Esophagus muscularis mucosa (tissue), 4 donors: Measurements from ENCODE around the gene ITGA7. TPM values are rescaled to one million over a fixed set of nuclear protein-coding genes. Genes with fewer than 3 reads are reported as not detected.
A peak's percentile ranks its signal among the peaks of the same experiment; 100 is the strongest.

ENCODE experiments used
- DNase-seq: peaks from one replicate; pipeline ENCODE4 v3.0.0-alpha.2; 2017; ENCODE audit errors: extremely low spot score
- H3K27ac ChIP-seq, 4 donors: fragments of 200-600 bp; sonication (generic); replicated peaks in 1 of 4; 1 replicate in 3 of 4; 2 replicates in 1 of 4; pipeline ENCODE4 v1.5.1; 2016 to 2019; ENCODE audit warnings: mild to moderate bottlenecking in 1 of 4
- H3K27me3 ChIP-seq, 4 donors: fragments of 200-600 bp; sonication (generic); one replicate each; pipeline versions ENCODE4 v1.5.1 to v1.6.0; 2016 to 2019
- H3K36me3 ChIP-seq, 4 donors: fragments of 200-600 bp; sonication (generic); one replicate each; pipeline ENCODE4 v1.5.1; 2016 to 2019
- H3K4me1 ChIP-seq, 4 donors: fragments of 200-600 bp; sonication (generic); one replicate each; pipeline ENCODE4 v1.5.1; 2016 to 2019
- H3K4me3 ChIP-seq, 4 donors: fragments of 200-600 bp; sonication (generic); 1 replicate in 2 of 4; 2 replicates in 2 of 4; pipeline ENCODE4 v1.5.1; 2016 to 2019; ENCODE audit warnings: mild to moderate bottlenecking in 4 of 4, moderate library complexity in 1 of 4
- H3K9me3 ChIP-seq, 4 donors: fragments of 200-600 bp; sonication (generic); 1 replicate in 3 of 4; 2 replicates in 1 of 4; pipeline ENCODE4 v1.5.1; 2016 to 2019
- EP300 ChIP-seq: sonication (generic); formaldehyde crosslinking; IDR thresholded peaks from one replicate; pipeline ENCODE4 v1.6.1; 2017; ENCODE audit warnings: antibody characterized with exemption
- POLR2A ChIP-seq: fragments of 450-650 bp; IDR thresholded peaks from one replicate; pipeline ENCODE4 v1.6.1; 2017; ENCODE audit warnings: antibody characterized with exemption, moderate library complexity, mild to moderate bottlenecking, low read depth
- POLR2AphosphoS5 ChIP-seq, 2 donors: sonication (generic); formaldehyde crosslinking; IDR thresholded peaks; one replicate each; pipeline ENCODE4 v1.6.1; 2017; ENCODE audit warnings: antibody characterized with exemption in 2 of 2
- WGBS: methylation state at CpG from one replicate; pipeline ENCODE4 v1.1.5; 2018; 5-methylcytosine and 5-hydroxymethylcytosine counted together
- intact Hi-C: fragments of 100-400 bp; cut with DNase I; formaldehyde crosslinking; loops from one replicate; pipeline ENCODE4 v1.15.1; 2023
- total RNA-seq, 4 donors: library from RNA; depleted of rRNA; stranded (reverse); fragments of >200 nt; gene quantifications; one replicate each; pipeline versions ENCODE4 v1.1.0 to v1.2.1, GENCODE V29; 2016
- TF ChIP-seq, protein P1 (sequence below), 3 experiments: fragments of 200-600 bp in 2 of 3; fragments of 450-650 bp in 1 of 3; sonication (generic) in 2 of 3; IDR thresholded peaks; one replicate each; pipeline ENCODE4 v1.5.1; 2017 to 2019; ENCODE audit warnings: antibody characterized with exemption in 3 of 3, mild to moderate bottlenecking in 2 of 3, moderate library complexity in 1 of 3

Gene ITGA7
- total RNA-seq, 4 donors from 2014 or later, result 155 to 245 (median 218) TPM

GRCh38 chr12:55718624-55719275 is 11.0 kb upstream of the ITGA7 start:
- 43% methylated on average over 4 of the region's 4 CpGs for WGBS
- peak in 1 of 2 donors; percentile 13 for TF ChIP-seq POLR2AphosphoS5 (IDR thresholded peaks at IDR 0.05)
- TF ChIP-seq, protein P1, sequence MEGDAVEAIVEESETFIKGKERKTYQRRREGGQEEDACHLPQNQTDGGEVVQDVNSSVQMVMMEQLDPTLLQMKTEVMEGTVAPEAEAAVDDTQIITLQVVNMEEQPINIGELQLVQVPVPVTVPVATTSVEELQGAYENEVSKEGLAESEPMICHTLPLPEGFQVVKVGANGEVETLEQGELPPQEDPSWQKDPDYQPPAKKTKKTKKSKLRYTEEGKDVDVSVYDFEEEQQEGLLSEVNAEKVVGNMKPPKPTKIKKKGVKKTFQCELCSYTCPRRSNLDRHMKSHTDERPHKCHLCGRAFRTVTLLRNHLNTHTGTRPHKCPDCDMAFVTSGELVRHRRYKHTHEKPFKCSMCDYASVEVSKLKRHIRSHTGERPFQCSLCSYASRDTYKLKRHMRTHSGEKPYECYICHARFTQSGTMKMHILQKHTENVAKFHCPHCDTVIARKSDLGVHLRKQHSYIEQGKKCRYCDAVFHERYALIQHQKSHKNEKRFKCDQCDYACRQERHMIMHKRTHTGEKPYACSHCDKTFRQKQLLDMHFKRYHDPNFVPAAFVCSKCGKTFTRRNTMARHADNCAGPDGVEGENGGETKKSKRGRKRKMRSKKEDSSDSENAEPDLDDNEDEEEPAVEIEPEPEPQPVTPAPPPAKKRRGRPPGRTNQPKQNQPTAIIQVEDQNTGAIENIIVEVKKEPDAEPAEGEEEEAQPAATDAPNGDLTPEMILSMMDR (IDR thresholded peaks at IDR 0.05), result no peak
- intact Hi-C loops, result no loop called here

DNA sequence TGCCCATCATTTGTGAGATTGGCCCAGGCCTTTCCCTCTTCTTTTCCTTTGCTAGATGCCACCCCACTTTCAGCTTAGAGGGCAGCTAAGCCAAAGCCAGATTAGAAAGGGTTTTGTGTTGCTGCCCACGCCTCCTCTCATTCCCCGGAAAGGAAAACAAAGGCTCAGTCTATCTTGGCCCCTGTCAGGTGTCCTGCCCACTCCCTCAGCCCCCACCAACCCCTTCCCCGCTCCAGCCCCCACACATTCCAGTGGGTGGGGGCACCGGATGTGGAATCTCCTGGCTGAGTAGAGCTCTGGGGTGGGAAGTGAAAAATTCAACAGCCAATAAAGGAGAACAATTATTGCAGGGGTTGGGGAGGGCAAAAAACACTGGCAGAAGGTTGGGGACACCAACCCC is 10.3 kb upstream of the ITGA7 start:
- no peak for DNase-seq
- 35% methylated on average over 4 of the region's 4 CpGs for WGBS
- Histone ChIP-seq H3K4me1 (peaks cover 69 to 94% (median 86%) of the 10 kb centered on the region in 4 donors), H3K36me3 (peaks cover 0 to 14% (median 0%) of the 10 kb centered on the region in 4 donors), H3K4me3 (peak overlapping the region in 1 of 4 donors; percentile 71), H3K27ac (peak overlapping the region; percentile 89 to 100 (median 98)), H3K9me3 (no peaks in the 10 kb centered on the region), H3K27me3 (no peaks in the 10 kb centered on the region)
- intact Hi-C loops, result no loop called here
- TF ChIP-seq POLR2AphosphoS5 (IDR thresholded peaks at IDR 0.05), result no peak
- TF ChIP-seq EP300, result no peak
- TF ChIP-seq, protein P1 (IDR thresholded peaks at IDR 0.05), result no peak
- no peak for TF ChIP-seq POLR2A

More at GRCh38 chr12:55718624-55719275, 11.0 kb upstream of the ITGA7 start:
- Histone ChIP-seq H3K36me3 (peaks cover 0 to 20% (median 3%) of the 10 kb centered on the region in 4 donors), H3K4me1 (peaks cover 67 to 94% (median 86%) of the 10 kb centered on the region in 4 donors), H3K27me3 (no peaks in the 10 kb centered on the region), H3K4me3 (no peak overlapping the region), H3K9me3 (no peaks in the 10 kb centered on the region), H3K27ac (peak overlapping the region; percentile 89 to 100 (median 98))
- DNase-seq, result no peak

GRCh38 chr12:55717011-55718007 is 9.6 kb upstream of the ITGA7 start:
- H3K4me3 ChIP-seq, result peak overlapping the region; percentile 58 to 71 (median 64)
- 31% methylated on average over 8 of the region's 8 CpGs for WGBS
- H3K4me1 ChIP-seq, result peaks cover 69 to 94% (median 90%) of the 10 kb centered on the region in 4 donors
- TF ChIP-seq POLR2AphosphoS5 (IDR thresholded peaks at IDR 0.05) (no peak), EP300 (no peak), POLR2A (no peak)
- TF ChIP-seq, protein P1 (IDR thresholded peaks at IDR 0.05), result no peak
- DNase-seq, result no peak
- intact Hi-C loops, result no loop called here
- H3K36me3 ChIP-seq, result peaks cover 0 to 11% (median 0%) of the 10 kb centered on the region in 4 donors
- H3K27ac ChIP-seq, result peak overlapping the region; percentile 89 to 100 (median 98)
- H3K9me3 ChIP-seq, result no peaks in the 10 kb centered on the region
- no peaks in the 10 kb centered on the region for H3K27me3 ChIP-seq

DNA sequence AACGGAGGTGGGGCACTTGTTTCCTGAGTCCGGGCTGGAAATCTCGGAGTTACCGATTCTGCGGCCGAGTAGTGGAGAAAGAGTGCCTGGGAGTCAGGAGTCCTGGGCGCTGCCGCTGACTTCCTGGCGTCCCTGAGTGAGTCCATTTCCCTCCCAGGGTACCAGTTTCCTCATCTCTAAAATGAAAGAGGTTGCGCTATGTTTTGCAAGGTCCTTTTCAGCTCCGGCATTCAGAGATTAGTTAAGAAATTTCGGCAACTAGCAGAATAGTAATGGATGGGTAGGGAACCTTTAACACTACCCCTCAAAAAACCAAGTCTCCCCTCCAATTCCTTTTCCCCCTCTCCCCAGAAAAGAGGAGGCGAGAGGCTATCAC is 8.9 kb upstream of the ITGA7 start:
- 6% methylated on average over 13 of the region's 13 CpGs for WGBS
- H3K27ac ChIP-seq, result peak overlapping the region; percentile 89 to 100 (median 98)
- peaks cover 70 to 94% (median 92%) of the 10 kb centered on the region in 4 donors for H3K4me1 ChIP-seq
- peak overlapping the region; percentile 58 to 71 (median 64) for H3K4me3 ChIP-seq
- H3K9me3 ChIP-seq, result no peaks in the 10 kb centered on the region
- H3K36me3 ChIP-seq, result peaks cover 0 to 11% (median 0%) of the 10 kb centered on the region in 4 donors
- TF ChIP-seq POLR2A, result no peak
- TF ChIP-seq, protein P1 (IDR thresholded peaks at IDR 0.05), result peak in 1 of 3 experiments; percentile 11
- intact Hi-C loops, result no loop called here
- DNase-seq, result no peak
- H3K27me3 ChIP-seq, result no peaks in the 10 kb centered on the region
